Motor neuron (in vitro differentiated cells): ENCODE measurements around the gene ACOX3. TPM values are rescaled to one million over a fixed set of nuclear protein-coding genes. Genes with fewer than 3 reads are reported as not detected.

Experiments
- ATAC-seq, 8 experiments: fragments of 200-7000 bp; cut with Tn5 transposase; replicated peaks in 6 of 8; 2 replicates each; pipeline ENCODE4 v1.8.0; 2021; ENCODE audit warnings: mild to moderate bottlenecking in 8 of 8, moderate library complexity in 8 of 8
- H3K27ac ChIP-seq, 2 donors: fragments of 250-450 bp; sonication (Bioruptor Pico); 2 replicates each; pipeline ENCODE4 v1.9.0; 2021; ENCODE audit warnings: antibody characterized with exemption in 2 of 2, mild to moderate bottlenecking in 2 of 2, moderate library complexity in 1 of 2
- H3K4me1 ChIP-seq, 2 donors: fragments of 250-450 bp; sonication (Bioruptor Pico); replicated peaks in 1 of 2; 2 replicates each; pipeline ENCODE4 v1.6.1; 2021; ENCODE audit warnings: antibody characterized with exemption in 2 of 2, mild to moderate bottlenecking in 2 of 2, moderate library complexity in 1 of 2
- H3K4me3 ChIP-seq, 5 donors: fragments of 250-450 bp; sonication (Bioruptor Pico); 2 replicates each; pipeline ENCODE4 v1.9.0; 2021; ENCODE audit warnings: antibody characterized with exemption in 5 of 5, mild to moderate bottlenecking in 5 of 5, moderate library complexity in 4 of 5
- WGBS, 10 experiments: fragments of 450-650 bp; shearing (Covaris generic); methylation state at CpG; one replicate each; pipeline ENCODE4 v1.0.0; 2022; 5-methylcytosine and 5-hydroxymethylcytosine counted together
- in situ Hi-C, 9 experiments: fragments of 400-800 bp; cut with MboI; loops; one replicate each; pipeline ENCODE4 v1.15.0; 2021; ENCODE audit warnings: low sequenced_read_pairs in 9 of 9, low pct_unique_long_range_greater_than_20kb in 2 of 9; ENCODE audit not compliant: unreplicated experiment in 9 of 9
- total RNA-seq, 8 experiments: library from RNA; unstranded; fragments of 300-600 nt; gene quantifications; 2 replicates each; pipeline versions ENCODE4 v1.2.3 to v1.2.4, GENCODE V29; 2022

Gene ACOX3
- total RNA-seq, 8 experiments from 2014 or later: 6.9 to 19.7 (median 12.6) TPM

DNA sequence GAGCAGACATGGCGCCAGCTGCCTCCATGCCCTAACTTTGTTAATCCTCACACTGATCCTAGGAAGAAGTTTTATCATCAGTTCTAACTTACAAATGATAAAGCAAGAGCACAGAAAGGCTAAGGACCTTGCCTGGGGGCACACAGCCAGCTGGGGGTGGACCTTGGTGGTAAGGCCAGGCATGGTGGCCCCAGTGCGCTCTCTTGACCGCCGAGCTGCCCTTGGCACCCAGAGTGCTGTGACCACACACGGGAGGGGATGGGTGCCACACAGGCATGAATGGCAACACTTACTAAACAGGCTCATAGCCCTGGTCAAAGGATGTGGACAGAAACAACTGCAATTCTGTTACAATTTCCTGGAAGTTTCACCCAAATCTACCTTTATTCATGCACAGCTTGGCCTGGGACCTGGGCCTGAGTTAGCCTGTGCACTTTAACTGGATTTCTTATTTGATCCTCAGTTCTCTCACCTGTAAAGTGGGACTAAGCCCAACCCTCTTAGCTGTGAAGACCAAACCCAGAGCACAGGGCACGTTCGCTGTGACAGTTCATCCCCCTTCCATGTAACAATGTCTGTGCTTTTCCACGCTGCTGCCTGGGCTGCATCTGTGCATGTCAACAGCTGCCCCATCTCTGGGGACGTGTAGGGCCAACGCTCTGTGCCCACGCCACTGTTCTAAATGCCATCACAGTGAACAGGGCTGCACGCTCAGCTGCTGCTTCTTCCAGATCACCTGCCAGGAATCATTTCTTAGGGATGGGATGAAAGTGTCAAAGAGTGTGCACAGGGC, 44.8 kb downstream of the ACOX3 start:
- 92 to 100% (median 97%) methylated on average over 2 to 9 of the region's 12 CpGs; no CpG with 5 or more reads in 5 of the 10 experiments for WGBS, 10 experiments
- Histone ChIP-seq H3K27ac (peak overlapping the region in 1 of 2 donors; percentile 51), H3K4me1 (peaks cover 30 to 38% of the 10 kb centered on the region in 2 donors), H3K4me3 (no peak overlapping the region)
- ATAC-seq: no peak
- in situ Hi-C loops: loop anchor here in 1 of 9 experiments (10.0 kb wide), 1 partner anchor 121 kb away; no protein-coding TSS in a partner anchor

DNA sequence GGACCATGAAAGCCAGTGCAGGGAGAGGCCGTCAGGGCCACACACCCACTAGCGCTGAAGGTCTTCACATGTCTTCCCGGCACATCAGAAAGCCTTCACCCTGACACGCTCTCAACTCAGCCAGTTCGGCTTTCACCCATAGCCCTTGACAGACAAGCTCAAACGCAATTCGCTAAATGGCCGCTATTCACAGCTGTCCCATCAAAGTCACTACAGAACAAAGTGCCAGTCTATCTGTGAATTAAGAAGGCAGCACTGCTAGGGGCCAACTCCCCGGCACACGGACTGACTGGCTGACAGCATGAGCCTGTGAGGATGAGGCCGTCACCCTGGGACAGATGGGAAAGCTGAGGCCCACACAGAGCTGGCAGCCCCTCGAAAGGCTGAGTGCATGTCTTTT, 45.7 kb downstream of the ACOX3 start:
- no peak overlapping the region for H3K4me3 ChIP-seq
- peak overlapping the region; percentile 79 to 82 for H3K27ac ChIP-seq
- ATAC-seq: peak in 3 of 8 experiments; percentile 11 to 14 (median 13)
- in situ Hi-C loops: loop anchor here in 1 of 9 experiments (10.0 kb wide), 1 partner anchor 120 kb away; no protein-coding TSS in a partner anchor
- peaks cover 30 to 42% of the 10 kb centered on the region in 2 donors for H3K4me1 ChIP-seq
- WGBS, 10 experiments: 70 to 100% (median 85%) methylated on average over 2 to 8 of the region's 12 CpGs; no CpG with 5 or more reads in 4 of the 10 experiments

DNA sequence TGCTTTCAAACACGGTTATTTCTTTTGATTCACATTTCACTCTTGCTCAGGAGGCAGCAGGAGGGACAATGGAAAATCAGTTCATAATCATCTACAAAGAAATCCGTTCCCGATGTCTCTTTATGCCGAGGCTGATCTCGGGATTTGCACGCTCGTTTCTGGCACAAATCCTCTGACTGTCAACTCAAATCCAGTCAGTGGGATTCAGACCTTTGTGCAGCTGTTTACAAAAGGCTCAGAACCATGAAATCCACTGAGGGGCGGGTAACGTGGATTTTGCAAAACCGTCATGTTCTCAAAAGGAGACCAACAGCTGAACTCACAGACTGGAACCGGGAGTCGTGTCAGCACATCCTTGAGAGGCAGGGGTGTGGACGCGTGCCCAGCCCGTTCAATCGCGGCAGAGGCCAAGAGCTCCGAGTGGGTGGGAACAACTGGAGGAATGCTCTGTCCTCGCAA, 46.4 kb downstream of the ACOX3 start:
- peak; percentile 7 to 58 (median 54) for ATAC-seq
- Histone ChIP-seq H3K4me3 (peak overlapping the region in 1 of 5 donors; percentile 1), H3K27ac (peak overlapping the region; percentile 79 to 82), H3K4me1 (peaks cover 30 to 42% of the 10 kb centered on the region in 2 donors)
- in situ Hi-C loops: loop anchor here in 1 of 9 experiments (10.0 kb wide), 1 partner anchor 119 kb away; no protein-coding TSS in a partner anchor
- WGBS, 10 experiments: 0 to 20% (median 8%) methylated on average over 1 to 17 of the region's 19 CpGs; no CpG with 5 or more reads in 1 of the 10 experiments

DNA sequence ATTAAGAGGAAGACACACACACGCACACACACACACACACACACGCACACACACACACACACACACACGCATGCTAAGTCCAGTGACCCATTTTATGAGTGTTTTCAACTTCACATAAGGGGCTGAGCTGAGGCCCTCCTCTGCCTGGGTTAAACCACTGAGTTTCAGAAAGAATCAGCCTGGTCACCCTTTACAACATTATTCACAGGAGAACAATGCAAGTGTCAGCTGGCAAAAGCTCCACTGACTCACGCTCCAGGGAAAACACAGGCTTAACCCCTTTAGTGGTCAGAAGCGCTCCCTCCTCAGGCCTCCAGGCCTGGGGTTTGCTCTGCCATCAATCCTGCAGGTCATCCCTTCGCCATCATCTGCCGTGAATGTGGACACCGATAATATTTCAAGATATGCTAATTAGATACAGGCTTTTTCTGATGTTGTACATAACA, 46.9 kb downstream of the ACOX3 start:
- H3K4me3 ChIP-seq: peak overlapping the region in 1 of 5 donors; percentile 1
- 0 to 62% (median 0%) methylated on average over 2 to 6 of the region's 8 CpGs; no CpG with 5 or more reads in 3 of the 10 experiments for WGBS, 10 experiments
- H3K27ac ChIP-seq: peak overlapping the region; percentile 79 to 82
- in situ Hi-C loops: loop anchor here in 1 of 9 experiments (10.0 kb wide), 1 partner anchor 119 kb away; no protein-coding TSS in a partner anchor
- ATAC-seq: peak; percentile 6 to 96 (median 94)
- peaks cover 30 to 42% of the 10 kb centered on the region in 2 donors for H3K4me1 ChIP-seq

DNA sequence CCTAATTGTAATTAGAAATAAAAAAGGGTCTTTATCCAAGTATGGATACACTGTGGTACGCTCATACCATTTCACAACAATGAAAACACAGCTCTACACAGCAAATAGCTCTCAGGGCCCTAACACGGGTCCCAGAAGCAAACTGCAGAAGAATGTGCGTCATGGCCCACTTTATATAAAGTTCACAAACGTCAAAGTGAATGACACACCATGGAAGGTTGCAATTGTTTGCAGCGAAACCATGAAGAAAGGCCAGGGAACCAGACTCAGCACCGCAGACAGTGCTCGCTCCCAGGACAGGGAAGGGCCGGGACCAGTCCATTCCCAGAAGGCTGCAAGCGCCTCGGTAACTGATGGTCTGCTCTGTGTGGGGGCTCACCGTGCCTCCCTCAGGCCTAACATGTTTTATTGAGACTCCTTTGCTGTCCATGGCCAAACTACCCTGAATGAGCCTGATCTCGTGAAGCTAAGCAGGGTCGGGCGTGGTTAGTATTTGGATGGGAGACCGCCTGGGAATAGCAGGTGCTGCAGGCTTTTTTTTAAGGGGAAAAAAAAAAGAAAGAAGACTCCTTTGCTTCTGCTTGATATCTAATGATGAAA, 47.8 kb downstream of the ACOX3 start:
- peaks cover 30 to 42% of the 10 kb centered on the region in 2 donors for H3K4me1 ChIP-seq
- WGBS, 10 experiments: 55 to 98% (median 84%) methylated on average over 1 to 13 of the region's 15 CpGs
- peak overlapping the region; percentile 30 to 78 for H3K27ac ChIP-seq
- in situ Hi-C loops: loop anchor here in 1 of 9 experiments (10.0 kb wide), 1 partner anchor 118 kb away; no protein-coding TSS in a partner anchor
- no peak overlapping the region for H3K4me3 ChIP-seq
- ATAC-seq: no peak

DNA sequence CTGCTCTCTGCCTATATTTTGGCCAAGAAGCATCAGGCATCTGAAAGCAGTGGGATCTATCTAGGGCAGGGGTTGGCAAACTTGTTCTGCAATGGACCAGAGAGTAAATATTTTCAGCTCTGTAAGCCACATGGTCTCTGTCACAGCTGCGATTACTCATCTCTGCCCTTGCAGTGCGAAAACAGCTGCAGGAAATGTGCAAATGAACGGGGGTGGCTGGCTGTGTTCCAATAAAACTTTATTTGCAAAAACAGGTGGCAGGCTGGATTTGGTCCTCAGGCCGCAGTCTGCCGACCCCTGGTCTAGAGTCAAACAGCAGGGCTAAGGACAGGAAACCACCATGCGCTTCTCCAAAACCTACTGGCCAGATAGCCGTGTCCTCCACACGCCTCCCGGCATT, 48.6 kb downstream of the ACOX3 start:
- peak overlapping the region in 1 of 2 donors; percentile 49 for H3K27ac ChIP-seq
- peak in 3 of 8 experiments; percentile 29 to 59 (median 45) for ATAC-seq
- WGBS, 10 experiments: 0 to 100% (median 81%) methylated on average over 1 to 7 of the region's 9 CpGs; no CpG with 5 or more reads in 2 of the 10 experiments

DNA sequence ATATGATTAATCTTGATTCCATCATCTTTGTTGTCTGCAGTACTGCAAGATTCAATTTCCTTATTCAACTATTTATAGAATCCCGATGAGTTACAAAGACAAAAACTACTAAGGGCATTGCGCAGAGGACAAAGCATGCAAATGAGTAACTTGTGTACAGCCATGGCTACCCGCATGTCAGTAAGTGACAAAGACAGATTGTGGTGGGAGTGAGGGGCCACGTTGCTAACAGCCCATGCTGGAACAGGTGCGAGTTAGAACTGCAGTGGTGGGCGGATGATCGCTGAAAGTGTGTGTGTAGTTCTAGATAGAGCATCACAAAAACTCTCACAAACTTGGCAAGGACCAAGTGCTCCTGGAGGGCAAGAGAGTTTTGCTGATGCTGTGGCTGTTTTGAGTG, 49.5 kb downstream of the ACOX3 start:
- in situ Hi-C loops: loop anchor here in 1 of 9 experiments (10.0 kb wide), 1 partner anchor 116 kb away; no protein-coding TSS in a partner anchor
- no peak overlapping the region for H3K4me3 ChIP-seq
- H3K27ac ChIP-seq: peak overlapping the region in 1 of 2 donors; percentile 49
- ATAC-seq: no peak
- peaks cover 30 to 42% of the 10 kb centered on the region in 2 donors for H3K4me1 ChIP-seq
- WGBS, 10 experiments: 0 to 100% (median 43%) methylated on average over 1 to 7 of the region's 7 CpGs; no CpG with 5 or more reads in 1 of the 10 experiments

More for the DNA sequence above, 48.6 kb downstream of the ACOX3 start:
- Histone ChIP-seq H3K4me3 (no peak overlapping the region), H3K4me1 (peaks cover 30 to 42% of the 10 kb centered on the region in 2 donors)
- in situ Hi-C loops: loop anchor here in 1 of 9 experiments (10.0 kb wide), 1 partner anchor 117 kb away; no protein-coding TSS in a partner anchor

DNA sequence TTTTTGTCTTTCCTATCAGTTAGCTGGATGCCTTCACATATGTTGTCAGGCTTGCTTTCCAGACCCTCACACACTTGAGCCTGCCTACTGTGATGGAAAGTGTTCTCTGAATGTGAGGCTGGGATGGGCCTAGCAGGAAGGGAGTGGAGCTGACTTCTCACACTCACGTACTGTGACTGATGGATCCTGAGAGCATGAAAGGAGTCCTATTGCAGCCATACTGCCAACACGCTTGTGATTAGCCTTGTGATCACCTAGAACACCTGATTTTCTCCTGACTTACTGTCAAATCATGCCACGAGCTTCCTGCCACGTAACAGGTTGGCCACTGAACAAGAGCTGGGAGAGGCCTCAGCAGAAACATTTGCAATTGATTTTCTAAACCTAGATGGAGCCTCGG, 49.9 kb downstream of the ACOX3 start:
- peak in 3 of 8 experiments; percentile 12 to 54 (median 29) for ATAC-seq
- Histone ChIP-seq H3K4me1 (peaks cover 30 to 43% of the 10 kb centered on the region in 2 donors), H3K4me3 (no peak overlapping the region), H3K27ac (no peak overlapping the region)
- WGBS, 10 experiments: 0 to 97% (median 20%) methylated on average over 1 to 5 of the region's 5 CpGs; no CpG with 5 or more reads in 3 of the 10 experiments
- in situ Hi-C loops: loop anchor here in 1 of 9 experiments (10.0 kb wide), 1 partner anchor 116 kb away; no protein-coding TSS in a partner anchor

DNA sequence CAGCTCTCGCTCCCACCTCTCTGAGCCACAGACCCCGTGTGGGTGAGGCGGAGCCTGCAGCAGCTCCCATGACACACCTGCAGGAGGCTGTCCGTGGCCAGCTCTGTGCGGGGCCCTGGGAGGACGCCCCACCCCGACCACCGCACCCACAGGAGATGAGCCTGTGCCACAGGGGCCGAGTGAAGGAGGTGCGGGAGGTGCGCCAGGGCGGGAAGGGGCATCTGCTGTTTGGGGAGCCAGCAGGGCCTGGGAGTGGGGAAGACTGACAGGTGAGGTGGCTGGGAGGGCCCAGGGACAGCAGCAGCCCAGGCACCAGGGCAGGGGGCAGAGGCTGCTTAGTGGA, 52.0 kb downstream of the ACOX3 start:
- WGBS, 10 experiments: 84 to 90% methylated on average over 5 to 6 of the region's 12 CpGs; no CpG with 5 or more reads in 8 of the 10 experiments
- no peak for ATAC-seq
- in situ Hi-C loops: no loop called here
- H3K27ac ChIP-seq: no peak overlapping the region
- H3K4me1 ChIP-seq: peaks cover 12 to 28% of the 10 kb centered on the region in 2 donors
- no peak overlapping the region for H3K4me3 ChIP-seq

DNA sequence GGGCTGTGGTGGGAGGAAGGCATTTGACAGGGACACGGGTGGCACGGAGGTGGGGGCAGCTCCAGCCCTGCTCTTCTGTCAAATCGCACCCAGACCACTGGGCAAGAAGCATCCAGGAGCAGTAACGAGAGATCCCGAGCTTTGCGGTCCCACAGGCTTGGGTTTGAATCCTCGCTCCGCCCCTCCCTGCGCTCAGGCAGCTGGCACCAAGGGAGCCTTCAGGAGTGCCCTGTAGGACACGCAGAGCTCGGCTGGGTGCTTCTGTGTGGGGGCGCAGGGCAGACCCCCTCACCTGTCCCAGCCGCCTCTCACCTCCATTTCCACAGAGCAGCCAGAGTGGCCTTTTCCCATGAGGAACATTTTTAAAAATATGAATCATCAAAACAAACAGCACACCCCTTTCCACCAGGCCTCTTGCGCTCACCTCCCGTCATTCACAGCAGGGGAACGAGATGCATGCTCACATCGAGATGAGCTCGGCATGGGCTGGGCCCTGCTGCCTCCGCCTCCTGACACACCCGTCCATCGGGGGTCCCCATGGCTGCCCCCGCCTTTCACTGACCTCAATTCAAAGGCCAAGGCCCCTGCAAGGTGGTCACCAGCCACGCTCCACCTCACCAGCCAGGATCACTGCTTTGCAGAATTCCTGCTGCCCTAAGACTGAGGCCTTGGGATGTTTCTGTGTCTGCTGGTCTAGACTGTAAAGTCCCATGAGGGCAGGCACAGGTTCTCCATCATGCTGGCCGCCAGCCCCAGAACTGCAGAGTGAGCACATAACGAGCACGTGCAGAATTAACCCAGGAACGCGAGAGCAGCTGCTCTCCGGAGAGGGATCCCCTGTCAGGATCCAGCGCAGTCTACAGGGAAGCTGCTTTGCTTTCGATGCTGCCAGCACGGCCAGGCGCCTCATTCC, 52.7 kb downstream of the ACOX3 start:
- Histone ChIP-seq H3K4me1 (peaks cover 6 to 21% of the 10 kb centered on the region in 2 donors), H3K4me3 (no peak overlapping the region), H3K27ac (no peak overlapping the region)
- in situ Hi-C loops: no loop called here
- WGBS, 10 experiments: 90 to 100% (median 94%) methylated on average over 2 to 13 of the region's 33 CpGs; no CpG with 5 or more reads in 5 of the 10 experiments
- ATAC-seq: no peak

DNA sequence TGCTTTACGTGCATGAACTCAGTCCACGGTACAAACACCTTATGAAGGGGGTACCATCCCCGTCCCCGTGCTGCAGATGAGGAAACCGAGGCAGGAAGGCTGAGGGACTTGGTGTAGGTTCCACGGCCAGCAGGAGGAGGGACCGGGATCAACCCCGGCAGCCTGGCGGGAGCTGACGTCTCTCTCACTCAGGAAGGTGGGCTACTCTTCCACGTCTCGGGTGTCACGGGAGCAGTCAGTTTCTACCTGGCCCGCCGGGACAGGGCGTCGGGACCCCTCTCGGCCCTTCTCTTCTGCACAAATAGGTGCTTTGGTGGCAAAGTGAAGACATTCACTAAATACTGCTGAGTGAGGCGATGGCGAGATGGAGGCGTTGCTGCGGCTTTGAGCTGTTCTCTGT, 53.3 kb downstream of the ACOX3 start:
- Histone ChIP-seq H3K4me3 (no peak overlapping the region), H3K27ac (no peak overlapping the region), H3K4me1 (peaks cover 4 to 18% of the 10 kb centered on the region in 2 donors)
- no peak for ATAC-seq
- in situ Hi-C loops: no loop called here
- WGBS, 10 experiments: 100% methylated on average over 1 to 8 of the region's 22 CpGs; no CpG with 5 or more reads in 6 of the 10 experiments

DNA sequence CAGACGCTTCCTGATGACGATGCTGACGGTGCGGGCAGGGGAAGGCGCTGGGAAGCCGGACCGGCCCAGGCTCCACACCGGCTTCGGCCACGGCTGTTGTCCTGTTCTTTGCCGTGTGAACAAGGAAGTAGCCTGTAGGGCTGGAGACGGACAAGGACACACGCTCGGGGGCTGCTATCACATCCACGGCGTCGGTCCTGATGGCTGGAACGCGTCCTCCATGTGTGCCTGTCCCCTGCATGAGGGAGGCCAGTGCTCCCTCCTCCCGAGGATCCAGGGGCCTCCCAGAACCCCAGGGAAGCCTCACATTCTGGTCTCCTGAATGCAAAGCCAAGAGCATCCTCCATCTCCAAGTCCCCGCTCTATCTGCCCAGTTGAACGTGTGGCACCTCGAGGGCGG, 53.8 kb downstream of the ACOX3 start:
- H3K27ac ChIP-seq: no peak overlapping the region
- no peak overlapping the region for H3K4me3 ChIP-seq
- in situ Hi-C loops: no loop called here
- peaks cover 4 to 17% of the 10 kb centered on the region in 2 donors for H3K4me1 ChIP-seq
- no peak for ATAC-seq
- 83 to 100% (median 99%) methylated on average over 3 to 10 of the region's 24 CpGs; no CpG with 5 or more reads in 6 of the 10 experiments for WGBS, 10 experiments
